ENCODE measurements around the gene CIDEA. TPM values are rescaled to one million over a fixed set of nuclear protein-coding genes. Genes with fewer than 3 reads are reported as not detected.

Gene CIDEA
- total and polyA plus RNA-seq, 9 of the 15 experiments (the other 6 are each of a cell fraction or from before 2014, with no cell fraction given), result not detected

GRCh38 chr18:12271376-12272235 is 17.4 kb downstream of the CIDEA start (continued):
- no peak for TF ChIP-seq HEY1 (CRISPR knock-in tag; IDR thresholded peaks at IDR 0.05; ENCODE audit: borderline replicate concordance)
- no peak for TF ChIP-seq NFE2L1 (tag; IDR thresholded peaks at IDR 0.05; ENCODE audit: borderline replicate concordance, low read depth)
- peak; percentile 38; the same call in 1 of the 2 replicates for TF ChIP-seq SOX6 (IDR thresholded peaks at IDR 0.05)
- peak; percentile 75 for TF ChIP-seq ATF7 (IDR thresholded peaks at IDR 0.05)
- TF ChIP-seq ETV6 (IDR thresholded peaks at IDR 0.05; ENCODE audit: borderline replicate concordance in 1 of 2, low read depth in 2 of 2, low read length in 1 of 2), result no peak
- TF ChIP-seq ETV6 (CRISPR knock-in tag; IDR thresholded peaks at IDR 0.05; ENCODE audit: borderline replicate concordance), result no peak
- TF ChIP-seq TRIM25 (IDR thresholded peaks at IDR 0.05; ENCODE audit: borderline replicate concordance), result no peak
- TF ChIP-seq HMG20A (CRISPR knock-in tag; conservative IDR thresholded peaks at IDR 0.05), result no peak
- TF ChIP-seq ZFPM2 (CRISPR knock-in tag; IDR thresholded peaks at IDR 0.05), result no peak
- TF ChIP-seq TFAM (CRISPR knock-in tag; conservative IDR thresholded peaks at IDR 0.05), result no peak
- peak; percentile 44; the same call in 1 of the 2 replicates for TF ChIP-seq GATAD2B (IDR thresholded peaks at IDR 0.05; ENCODE audit: borderline replicate concordance)
- TF ChIP-seq ZNF384 (IDR thresholded peaks at IDR 0.05; ENCODE audit: low read depth, low read length), result no peak
- TF ChIP-seq TAF15 (IDR thresholded peaks at IDR 0.05; ENCODE audit: low read depth, low read length), result no peak
- 0 out of 2 replicates have a peak, but pooled peaks have one; percentile 19 for TF ChIP-seq ERF (CRISPR knock-in tag; IDR thresholded peaks at IDR 0.05)
- no peak for TF ChIP-seq ZNF24 (IDR thresholded peaks at IDR 0.05)
- no peak for TF ChIP-seq NFATC3 (IDR thresholded peaks at IDR 0.05)
- no peak for TF ChIP-seq ZMIZ1 (IDR thresholded peaks at IDR 0.05; ENCODE audit: low read depth in 2 of 2, low read length in 2 of 2)
- no peak for TF ChIP-seq MYBL2 (IDR thresholded peaks at IDR 0.05; ENCODE audit: low read depth)
- no peak for TF ChIP-seq MYBL2 (CRISPR knock-in tag; IDR thresholded peaks at IDR 0.05; ENCODE audit: borderline replicate concordance)
- no peak for TF ChIP-seq ZNF280B (CRISPR knock-in tag; IDR thresholded peaks at IDR 0.05)
- TF ChIP-seq NCOA1 (IDR thresholded peaks at IDR 0.05; ENCODE audit: low read depth), result no peak

Measured in K562 (cell line).